Activated T-helper 2 cell treated with anti-CD3 and anti-CD28 coated beads, Interferon-gamma antibody, Interleukin-2, Interleukin-4, amounts not matched to agents 10 μg/mL and 5 μg/mL and 100 μg/mL, durations not matched to agents 14 hours and 24 hours and 36 hours (primary cell): Measurements from ENCODE around the gene TRAK1. TPM values are rescaled to one million over a fixed set of nuclear protein-coding genes. Genes with fewer than 3 reads are reported as not detected.
A peak's percentile ranks its signal among the peaks of the same experiment; 100 is the strongest.

Experiments used
- DNase-seq: peaks from one replicate; pipeline ENCODE4 v3.0.0; 2021; ENCODE audit warnings: low spot score
- H3K27ac Mint-ChIP-seq: one replicate; pipeline ENCODE4 v1.8.0; 2021; ENCODE audit warnings: mixed read lengths
- H3K27me3 Mint-ChIP-seq: one replicate; pipeline ENCODE4 v1.8.0; 2021; ENCODE audit warnings: low read depth, mixed read lengths
- H3K36me3 Mint-ChIP-seq: one replicate; pipeline ENCODE4 v1.8.0; 2021; ENCODE audit warnings: low read depth, mixed read lengths
- H3K4me1 Mint-ChIP-seq: one replicate; pipeline ENCODE4 v1.8.0; 2021; ENCODE audit warnings: low read depth, mixed read lengths
- H3K4me3 Mint-ChIP-seq: one replicate; pipeline ENCODE4 v1.8.0; 2021; ENCODE audit warnings: low read depth, mild to moderate bottlenecking, moderate library complexity, mixed read lengths
- H3K9me3 Mint-ChIP-seq: one replicate; pipeline ENCODE4 v1.8.0; 2021; ENCODE audit warnings: mixed read lengths
- intact Hi-C: fragments of 100-400 bp; cut with micrococcal nuclease; formaldehyde crosslinking; loops from one replicate; pipeline ENCODE4 v1.15.1; 2023
- total RNA-seq: library from RNA; stranded (reverse); gene quantifications from 2 replicates; pipeline ENCODE4 v1.2.3, GENCODE V29; 2022

The TRAK1 gene
- total RNA-seq, 1 donor from 2014 or later, result 37.8 TPM

GRCh38 chr3:42072831-42073301 is 18.3 kb upstream of the TRAK1 start:
- peaks cover 9% of the 10 kb centered on the region for H3K4me1 Mint-ChIP-seq
- H3K36me3 Mint-ChIP-seq, result peaks cover 12% of the 10 kb centered on the region
- peaks cover 10% of the 10 kb centered on the region for H3K9me3 Mint-ChIP-seq
- intact Hi-C loops, result no loop called here
- H3K4me3 Mint-ChIP-seq, result no peak overlapping the region
- DNase-seq, result no peak
- H3K27ac Mint-ChIP-seq, result no peak overlapping the region
- no peaks in the 10 kb centered on the region for H3K27me3 Mint-ChIP-seq

GRCh38 chr3:42077785-42078184 is 13.4 kb upstream of the TRAK1 start:
- H3K27ac Mint-ChIP-seq, result peak overlapping the region; percentile 36
- H3K27me3 Mint-ChIP-seq, result no peaks in the 10 kb centered on the region
- intact Hi-C loops, result no loop called here
- H3K4me3 Mint-ChIP-seq, result no peak overlapping the region
- H3K36me3 Mint-ChIP-seq, result peaks cover 20% of the 10 kb centered on the region
- H3K9me3 Mint-ChIP-seq, result peaks cover 13% of the 10 kb centered on the region
- DNase-seq, result no peak
- H3K4me1 Mint-ChIP-seq, result peaks cover 37% of the 10 kb centered on the region

- Mint-ChIP-seq H3K4me1 (peaks cover 42% of the 10 kb centered on the region), H3K9me3 (peaks cover 13% of the 10 kb centered on the region), H3K27me3 (no peaks in the 10 kb centered on the region), H3K4me3 (no peak overlapping the region), H3K36me3 (peaks cover 20% of the 10 kb centered on the region), H3K27ac (peak overlapping the region; percentile 28)
- no peak for DNase-seq
- intact Hi-C loops, result no loop called here
These were observed 12.5 kb upstream of the TRAK1 start for GRCh38 chr3:42078677-42079076.

GRCh38 chr3:42079701-42080452 is 11.3 kb upstream of the TRAK1 start:
- no peak for DNase-seq
- Mint-ChIP-seq H3K27me3 (no peaks in the 10 kb centered on the region), H3K4me1 (peaks cover 46% of the 10 kb centered on the region), H3K9me3 (peaks cover 13% of the 10 kb centered on the region), H3K36me3 (peaks cover 20% of the 10 kb centered on the region), H3K4me3 (no peak overlapping the region), H3K27ac (peak overlapping the region; percentile 96)
- intact Hi-C loops, result loop anchor here (1.0 to 5.0 kb wide), 4 partner anchors 13 to 1108 kb away; no protein-coding TSS in a partner anchor

- Mint-ChIP-seq H3K4me1 (peaks cover 48% of the 10 kb centered on the region), H3K4me3 (no peak overlapping the region)
These were observed 10.7 kb upstream of the TRAK1 start for GRCh38 chr3:42080453-42080872.

GRCh38 chr3:42081838-42082473 is 9.2 kb upstream of the TRAK1 start:
- peaks cover 54% of the 10 kb centered on the region for H3K4me1 Mint-ChIP-seq
- H3K36me3 Mint-ChIP-seq, result peaks cover 21% of the 10 kb centered on the region
- DNase-seq, result no peak
- peak overlapping the region; percentile 96 for H3K27ac Mint-ChIP-seq
- no peaks in the 10 kb centered on the region for H3K27me3 Mint-ChIP-seq
- intact Hi-C loops, result loop anchor here (2.0 to 5.0 kb wide), 2 partner anchors 59 to 1110 kb away; no protein-coding TSS in a partner anchor
- H3K9me3 Mint-ChIP-seq, result peaks cover 8% of the 10 kb centered on the region
- H3K4me3 Mint-ChIP-seq, result peak overlapping the region; percentile 27

More at GRCh38 chr3:42080453-42080872, 10.7 kb upstream of the TRAK1 start:
- no peaks in the 10 kb centered on the region for H3K27me3 Mint-ChIP-seq
- DNase-seq, result no peak
- intact Hi-C loops, result loop anchor here (1.0 to 5.0 kb wide), 4 partner anchors 13 to 1108 kb away; no protein-coding TSS in a partner anchor
- H3K9me3 Mint-ChIP-seq, result peaks cover 13% of the 10 kb centered on the region
- H3K27ac Mint-ChIP-seq, result peak overlapping the region; percentile 96
- peaks cover 21% of the 10 kb centered on the region for H3K36me3 Mint-ChIP-seq

- Mint-ChIP-seq H3K27ac (no peak overlapping the region), H3K4me1 (peaks cover 53% of the 10 kb centered on the region), H3K9me3 (no peaks in the 10 kb centered on the region), H3K36me3 (peaks cover 26% of the 10 kb centered on the region), H3K27me3 (no peaks in the 10 kb centered on the region), H3K4me3 (no peak overlapping the region)
- no peak for DNase-seq
- intact Hi-C loops, result loop anchor here (5.0 kb wide), 1 partner anchor 1112 kb away; no protein-coding TSS in a partner anchor
These were observed 6.6 kb upstream of the TRAK1 start for GRCh38 chr3:42084586-42084985.

GRCh38 chr3:42085641-42086376 is 5.3 kb upstream of the TRAK1 start:
- Mint-ChIP-seq H3K4me3 (no peak overlapping the region), H3K27me3 (no peaks in the 10 kb centered on the region), H3K4me1 (peaks cover 49% of the 10 kb centered on the region), H3K27ac (peak overlapping the region; percentile 65), H3K36me3 (peaks cover 38% of the 10 kb centered on the region), H3K9me3 (no peaks in the 10 kb centered on the region)
- no peak for DNase-seq
- intact Hi-C loops, result no loop called here

GRCh38 chr3:42088803-42089530 is 2.2 kb upstream of the TRAK1 start:
- peaks cover 58% of the 10 kb centered on the region for H3K36me3 Mint-ChIP-seq
- no peak overlapping the region for H3K27ac Mint-ChIP-seq
- no peak overlapping the region for H3K4me3 Mint-ChIP-seq
- H3K27me3 Mint-ChIP-seq, result no peaks in the 10 kb centered on the region
- intact Hi-C loops, result no loop called here
- peaks cover 51% of the 10 kb centered on the region for H3K4me1 Mint-ChIP-seq
- no peak for DNase-seq
- peaks cover 7% of the 10 kb centered on the region for H3K9me3 Mint-ChIP-seq

GRCh38 chr3:42092006-42092405 is 849 bp downstream of the TRAK1 start:
- Mint-ChIP-seq H3K9me3 (peaks cover 7% of the 10 kb centered on the region), H3K4me1 (peaks cover 55% of the 10 kb centered on the region), H3K36me3 (peaks cover 67% of the 10 kb centered on the region), H3K27me3 (no peaks in the 10 kb centered on the region), H3K27ac (peak overlapping the region; percentile 64), H3K4me3 (no peak overlapping the region)
- intact Hi-C loops, result loop anchor here (2.0 to 10.0 kb wide), 6 partner anchors 45 to 1757 kb away; partner anchors contain the start of gene RPL14
- no peak for DNase-seq

GRCh38 chr3:42094128-42094527 is 3.0 kb downstream of the TRAK1 start:
- intact Hi-C loops, result loop anchor here (5.0 to 10.0 kb wide), 4 partner anchors 47 to 1759 kb away; partner anchors contain the start of gene RPL14
- peaks cover 66% of the 10 kb centered on the region for H3K4me1 Mint-ChIP-seq
- no peaks in the 10 kb centered on the region for H3K27me3 Mint-ChIP-seq
- H3K27ac Mint-ChIP-seq, result peak overlapping the region; percentile 64
- H3K9me3 Mint-ChIP-seq, result peaks cover 7% of the 10 kb centered on the region
- peak overlapping the region; percentile 13 for H3K4me3 Mint-ChIP-seq
- H3K36me3 Mint-ChIP-seq, result peaks cover 55% of the 10 kb centered on the region
- DNase-seq, result no peak
